Measurements from ENCODE around the gene PTPRD.

DNA sequence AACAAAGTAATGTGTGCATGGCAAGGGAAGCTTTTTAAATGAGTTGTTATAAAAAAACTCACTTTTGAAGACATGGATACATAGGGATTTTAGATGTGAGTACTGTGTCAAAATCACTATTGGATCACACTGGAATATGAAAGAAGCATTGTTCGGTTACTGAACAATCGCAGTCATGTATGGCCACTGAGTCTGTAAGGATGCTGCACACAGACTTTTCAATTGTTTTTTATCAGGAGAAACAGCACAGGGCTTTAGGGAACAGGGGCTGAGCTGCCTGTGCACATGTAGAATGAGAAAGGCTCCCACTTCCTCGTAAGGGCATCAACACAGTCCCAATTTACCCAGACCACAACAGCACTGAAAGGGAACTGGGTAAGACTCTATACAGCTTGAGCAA is 1479.3 kb downstream of the PTPRD start:
- TF ChIP-seq, protein P1, sequence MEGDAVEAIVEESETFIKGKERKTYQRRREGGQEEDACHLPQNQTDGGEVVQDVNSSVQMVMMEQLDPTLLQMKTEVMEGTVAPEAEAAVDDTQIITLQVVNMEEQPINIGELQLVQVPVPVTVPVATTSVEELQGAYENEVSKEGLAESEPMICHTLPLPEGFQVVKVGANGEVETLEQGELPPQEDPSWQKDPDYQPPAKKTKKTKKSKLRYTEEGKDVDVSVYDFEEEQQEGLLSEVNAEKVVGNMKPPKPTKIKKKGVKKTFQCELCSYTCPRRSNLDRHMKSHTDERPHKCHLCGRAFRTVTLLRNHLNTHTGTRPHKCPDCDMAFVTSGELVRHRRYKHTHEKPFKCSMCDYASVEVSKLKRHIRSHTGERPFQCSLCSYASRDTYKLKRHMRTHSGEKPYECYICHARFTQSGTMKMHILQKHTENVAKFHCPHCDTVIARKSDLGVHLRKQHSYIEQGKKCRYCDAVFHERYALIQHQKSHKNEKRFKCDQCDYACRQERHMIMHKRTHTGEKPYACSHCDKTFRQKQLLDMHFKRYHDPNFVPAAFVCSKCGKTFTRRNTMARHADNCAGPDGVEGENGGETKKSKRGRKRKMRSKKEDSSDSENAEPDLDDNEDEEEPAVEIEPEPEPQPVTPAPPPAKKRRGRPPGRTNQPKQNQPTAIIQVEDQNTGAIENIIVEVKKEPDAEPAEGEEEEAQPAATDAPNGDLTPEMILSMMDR (conservative IDR thresholded peaks at IDR 0.05; ENCODE audit: low read depth, low read length), result no peak
- TF ChIP-seq EZH2 (IDR thresholded peaks at IDR 0.05; ENCODE audit: borderline replicate concordance, low read depth, low read length, poor library complexity, severe bottlenecking), result no peak
